ENCODE results near the gene GALNT7.

GRCh38 chr4:173256825-173257224, 88.2 kb downstream of the GALNT7 start:
- TF ChIP-seq MYC (IDR thresholded peaks at IDR 0.05; ENCODE audit: low read depth, low read length) (no peak), CTCF (IDR thresholded peaks at IDR 0.05; ENCODE audit: extremely low read depth in 1 of 2, insufficient read depth in 1 of 2, low read depth in 1 of 2, low read length in 2 of 2) (no peak), POLR2AphosphoS5 (IDR thresholded peaks at IDR 0.05; ENCODE audit: insufficient read depth, low read depth, low read length) (no peak), EZH2 (IDR thresholded peaks at IDR 0.05; ENCODE audit: borderline replicate concordance, low read depth, low read length, severe bottlenecking) (no peak), GATA2 (IDR thresholded peaks at IDR 0.05; ENCODE audit: insufficient read depth, insufficient read length, low read depth, low read length) (no peak), POLR2A (IDR thresholded peaks at IDR 0.05; ENCODE audit: low read depth, low read length) (no peak), JUN (IDR thresholded peaks at IDR 0.05; ENCODE audit: borderline replicate concordance, insufficient read depth, insufficient read length, low read depth) (no peak)
- TF ChIP-seq, protein P1, sequence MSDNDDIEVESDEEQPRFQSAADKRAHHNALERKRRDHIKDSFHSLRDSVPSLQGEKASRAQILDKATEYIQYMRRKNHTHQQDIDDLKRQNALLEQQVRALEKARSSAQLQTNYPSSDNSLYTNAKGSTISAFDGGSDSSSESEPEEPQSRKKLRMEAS (IDR thresholded peaks at IDR 0.05; ENCODE audit: insufficient read depth, insufficient read length): no peak

Data from endothelial cell of umbilical vein (primary cell).